T-cell (primary cell): ENCODE measurements around the gene SMPD2. TPM values are rescaled to one million over a fixed set of nuclear protein-coding genes. Genes with fewer than 3 reads are reported as not detected.

Experiments used
- ATAC-seq, 4 experiments: fragments of 200-7000 bp in 3 of 4; fragments of 150-1000 bp in 1 of 4; cut with Tn5 transposase; replicated peaks in 1 of 4; 1 replicate in 3 of 4; 2 replicates in 1 of 4; pipeline ENCODE4 v1.10.0; 2021; ENCODE audit warnings: moderate library complexity in 3 of 4, mild to moderate bottlenecking in 2 of 4, moderate number of reproducible peaks in 1 of 4
- CTCF ChIA-PET, 2 donors: fragments of 300-600 bp; sonication (Branson Sonifier 250); formaldehyde crosslinking; loops; one replicate each; lab custom pipeline; 2022; ENCODE audit warnings: antibody characterized with exemption in 2 of 2; lab: Charles Lee
- POLR2A ChIA-PET, 2 donors: fragments of 300-600 bp; sonication (Branson Sonifier 250); formaldehyde crosslinking; loops; one replicate each; lab custom pipeline; 2022; ENCODE audit warnings: antibody characterized with exemption in 2 of 2; lab: Charles Lee
- DNase-seq, 35 experiments: peaks; one replicate each; pipeline versions ENCODE4 v3.0.0 to v3.0.0-alpha.2; 2013 to 2023
- H3K27ac ChIP-seq: one replicate; pipeline ENCODE4 v1.5.1; 2013; ENCODE audit warnings: low read length
- H3K27me3 ChIP-seq, 2 experiments: replicated peaks in 1 of 2; 1 replicate in 1 of 2; 2 replicates in 1 of 2; pipeline versions ENCODE4 v1.6.1 to v1.7.0; 2013; ENCODE audit warnings: low read length in 1 of 2, mixed read lengths in 1 of 2; ENCODE audit not compliant: control insufficient read depth in 2 of 2, insufficient read depth in 2 of 2; ENCODE audit errors: extremely low read depth in 1 of 2
- H3K36me3 ChIP-seq, 2 donors: 1 replicate in 1 of 2; 2 replicates in 1 of 2; pipeline versions ENCODE4 v1.6.1 to v1.7.0; 2013; ENCODE audit warnings: low read length in 1 of 2; ENCODE audit not compliant: control insufficient read depth in 2 of 2, insufficient read depth in 1 of 2; ENCODE audit errors: extremely low read depth in 1 of 2
- H3K4me1 ChIP-seq, 2 experiments: 1 replicate in 1 of 2; 2 replicates in 1 of 2; pipeline versions ENCODE4 v1.6.1 to v1.7.0; 2013; ENCODE audit warnings: low read length in 2 of 2, mixed read lengths in 1 of 2; ENCODE audit not compliant: insufficient read depth in 2 of 2, control insufficient read depth in 1 of 2; ENCODE audit errors: extremely low read depth in 1 of 2
- H3K4me3 ChIP-seq, 2 donors: 1 replicate in 1 of 2; 2 replicates in 1 of 2; pipeline versions ENCODE4 v1.5.1 to v1.7.0; 2013; ENCODE audit warnings: mild to moderate bottlenecking in 2 of 2, low read length in 1 of 2, moderate library complexity in 1 of 2; ENCODE audit not compliant: control insufficient read depth in 1 of 2; ENCODE audit errors: extremely low read depth in 1 of 2
- H3K9me3 ChIP-seq: 2 replicates; pipeline ENCODE4 v1.7.0; 2013
- H3K27ac Mint-ChIP-seq, 2 donors: one replicate each; pipeline ENCODE4 v1.8.0; 2020 to 2021; ENCODE audit warnings: mild to moderate bottlenecking in 2 of 2, mixed read lengths in 2 of 2
- H3K27me3 Mint-ChIP-seq, 2 donors: one replicate each; pipeline ENCODE4 v1.8.0; 2021 to 2022; ENCODE audit warnings: mixed read lengths in 2 of 2
- H3K36me3 Mint-ChIP-seq: one replicate; pipeline ENCODE4 v1.8.0; 2021; ENCODE audit warnings: mixed read lengths
- H3K4me1 Mint-ChIP-seq, 3 donors: one replicate each; pipeline ENCODE4 v1.8.0; 2020 to 2022; ENCODE audit warnings: mixed read lengths in 3 of 3, mild to moderate bottlenecking in 1 of 3
- H3K4me3 Mint-ChIP-seq, 3 donors: one replicate each; pipeline ENCODE4 v1.8.0; 2020 to 2022; ENCODE audit warnings: mild to moderate bottlenecking in 3 of 3, mixed read lengths in 3 of 3, moderate library complexity in 3 of 3
- H3K9me3 Mint-ChIP-seq, 3 donors: one replicate each; pipeline ENCODE4 v1.8.0; 2020 to 2022; ENCODE audit warnings: mixed read lengths in 3 of 3
- WGBS: methylation state at CpG from one replicate; pipeline ENCODE4 v1.1.5; 2013; ENCODE audit warnings: missing lambda C conversion rate; ENCODE audit not compliant: insufficient coverage; 5-methylcytosine and 5-hydroxymethylcytosine counted together
- total RNA-seq, 35 experiments: library from RNA in 6 of 35; stranded (reverse) in 6 of 35; fragments of 120-200 nt in 1 of 35; gene quantifications; one replicate each; pipeline versions ENCODE4 v1.2.1 to v1.2.4 and lab custom pipeline; 2013 to 2026

Gene SMPD2
- total RNA-seq, 5 donors from 2014 or later (not counting 1 experiment from before 2014, with no cell fraction given): 21.1 to 36.7 (median 23.7) TPM

- no peaks in the 10 kb centered on the region for H3K27me3 Mint-ChIP-seq
- POLR2A ChIA-PET: interaction anchor here (0.6 to 0.7 kb wide), 3 partner anchors 10 to 77 kb away, joined by 3 to 4 read pairs (median 3); no protein-coding TSS in a partner anchor
- H3K27ac ChIP-seq: no peak overlapping the region
- peaks cover 32 to 41% (median 38%) of the 10 kb centered on the region in 3 donors for H3K4me1 Mint-ChIP-seq
- H3K4me3 ChIP-seq: no peak overlapping the region
- H3K27ac Mint-ChIP-seq: peak overlapping the region in 1 of 2 donors; percentile 71
- peaks cover 4 to 37% of the 10 kb centered on the region in 2 experiments for H3K4me1 ChIP-seq
- CTCF ChIA-PET: interaction anchor here (0.6 to 4.1 kb wide), 4 partner anchors 12 to 1182 kb away, joined by 3 to 20 read pairs (median 5); partner anchors contain the start of genes CD164 (in 1 of the 2) and MICAL1 (in 1 of the 2)
- DNase-seq (no peak), ATAC-seq (no peak)
- H3K36me3 ChIP-seq: peaks cover 8 to 40% of the 10 kb centered on the region in 2 donors
- no peak overlapping the region for H3K4me3 Mint-ChIP-seq
- H3K27me3 ChIP-seq: no peaks in the 10 kb centered on the region
- no peaks in the 10 kb centered on the region for H3K9me3 Mint-ChIP-seq
- H3K36me3 Mint-ChIP-seq: peaks cover 16% of the 10 kb centered on the region
- H3K9me3 ChIP-seq: no peaks in the 10 kb centered on the region
- WGBS: 94% methylated on average over 7 of the region's 10 CpGs
Observed at GRCh38 chr6:109443425-109443950, 3.0 kb downstream of the SMPD2 start.

DNA sequence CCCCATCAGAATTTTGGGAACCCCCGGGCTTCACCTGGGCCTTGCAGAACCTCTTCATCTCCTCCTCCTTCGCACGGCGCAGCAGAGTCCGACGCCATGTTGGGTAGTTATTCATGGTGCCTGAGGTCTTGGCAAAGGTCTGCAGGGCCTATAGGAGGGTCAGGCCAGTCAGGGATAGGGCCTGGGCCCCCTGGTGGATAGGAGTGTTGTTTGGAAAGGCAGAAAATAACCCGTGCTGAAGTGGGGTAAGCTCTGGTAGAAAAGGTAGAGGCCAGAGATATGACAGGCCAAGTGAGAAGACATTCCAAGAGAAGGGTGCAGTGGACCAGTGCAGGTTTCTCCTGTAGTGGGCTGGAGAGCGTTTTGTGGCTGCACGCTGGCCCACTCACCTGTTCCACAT is 4.9 kb downstream of the SMPD2 start:
- Mint-ChIP-seq H3K36me3 (peaks cover 16% of the 10 kb centered on the region), H3K4me3 (no peak overlapping the region), H3K4me1 (peaks cover 41 to 49% (median 49%) of the 10 kb centered on the region in 3 donors), H3K27ac (peak overlapping the region; percentile 66 to 69), H3K9me3 (no peaks in the 10 kb centered on the region), H3K27me3 (no peaks in the 10 kb centered on the region)
- Histone ChIP-seq H3K4me1 (peaks cover 5 to 45% of the 10 kb centered on the region in 2 experiments), H3K27ac (no peak overlapping the region), H3K27me3 (no peaks in the 10 kb centered on the region), H3K9me3 (no peaks in the 10 kb centered on the region), H3K4me3 (no peak overlapping the region), H3K36me3 (peaks cover 8 to 42% of the 10 kb centered on the region in 2 donors)
- DNase-seq: no peak
- CTCF ChIA-PET: no interaction called here
- ATAC-seq: no peak
- POLR2A ChIA-PET: interaction anchor here (0.6 to 1.0 kb wide), 2 partner anchors 8 to 423 kb away, joined by 3 to 7 read pairs; no protein-coding TSS in a partner anchor
- WGBS: 84% methylated on average over 3 of the region's 9 CpGs

- peaks cover 47 to 55% (median 54%) of the 10 kb centered on the region in 3 donors for H3K4me1 Mint-ChIP-seq
- peaks cover 8 to 45% of the 10 kb centered on the region in 2 donors for H3K36me3 ChIP-seq
Observed at GRCh38 chr6:109446072-109446471, 5.5 kb downstream of the SMPD2 start.

GRCh38 chr6:109446541-109446940 is 6.0 kb downstream of the SMPD2 start:
- Histone ChIP-seq H3K27me3 (no peaks in the 10 kb centered on the region), H3K4me3 (no peak overlapping the region), H3K4me1 (peaks cover 5 to 49% of the 10 kb centered on the region in 2 experiments), H3K27ac (no peak overlapping the region), H3K36me3 (peaks cover 8 to 48% of the 10 kb centered on the region in 2 donors), H3K9me3 (no peaks in the 10 kb centered on the region)
- Mint-ChIP-seq H3K27ac (peak overlapping the region; percentile 56 to 67), H3K4me3 (no peak overlapping the region), H3K9me3 (no peaks in the 10 kb centered on the region), H3K4me1 (peaks cover 42 to 50% (median 50%) of the 10 kb centered on the region in 3 donors), H3K27me3 (no peaks in the 10 kb centered on the region), H3K36me3 (peaks cover 20% of the 10 kb centered on the region)
- ATAC-seq: no peak
- POLR2A ChIA-PET: interaction anchor here (0.6 to 1.1 kb wide), 2 partner anchors 9 to 860 kb away, joined by 3 read pairs; partner anchors contain the start of gene MICAL1 (in 1 of the 2)
- DNase-seq: no peak
- CTCF ChIA-PET: interaction anchor here in 1 of 2 donors (1.4 kb wide), 1 partner anchor 11 kb away, joined by 3 read pairs; no protein-coding TSS in a partner anchor
- WGBS: 60% methylated on average over 1 of the region's 8 CpGs

More at GRCh38 chr6:109446072-109446471, 5.5 kb downstream of the SMPD2 start:
- no peaks in the 10 kb centered on the region for H3K9me3 ChIP-seq
- no peak overlapping the region for H3K4me3 ChIP-seq
- ChIA-PET POLR2A (interaction anchor here in 1 of 2 donors (0.6 to 1.1 kb wide), 2 partner anchors 9 to 60 kb away, joined by 3 read pairs; partner anchors contain the start of gene MICAL1), CTCF (interaction anchor here in 1 of 2 donors (0.5 kb wide), 1 partner anchor 80 kb away, joined by 3 read pairs; no protein-coding TSS in a partner anchor)
- DNase-seq (no peak), ATAC-seq (no peak)
- H3K4me3 Mint-ChIP-seq: no peak overlapping the region
- H3K27ac Mint-ChIP-seq: peak overlapping the region in 1 of 2 donors; percentile 56
- no peak overlapping the region for H3K27ac ChIP-seq
- no peaks in the 10 kb centered on the region for H3K9me3 Mint-ChIP-seq
- WGBS: 96% methylated on average over 13 of the region's 15 CpGs
- peaks cover 19% of the 10 kb centered on the region for H3K36me3 Mint-ChIP-seq
- H3K27me3 Mint-ChIP-seq: no peaks in the 10 kb centered on the region
- no peaks in the 10 kb centered on the region for H3K27me3 ChIP-seq
- H3K4me1 ChIP-seq: peaks cover 5 to 50% of the 10 kb centered on the region in 2 experiments

GRCh38 chr6:109447087-109447486 is 6.6 kb downstream of the SMPD2 start:
- ChIA-PET POLR2A (interaction anchor here (0.6 to 1.1 kb wide), 2 partner anchors 8 to 861 kb away, joined by 3 read pairs; partner anchors contain the start of gene MICAL1 (in 1 of the 2)), CTCF (interaction anchor here in 1 of 2 donors (1.4 kb wide), 1 partner anchor 11 kb away, joined by 3 read pairs; no protein-coding TSS in a partner anchor)
- Mint-ChIP-seq H3K36me3 (peaks cover 24% of the 10 kb centered on the region), H3K4me3 (no peak overlapping the region), H3K9me3 (no peaks in the 10 kb centered on the region), H3K27me3 (no peaks in the 10 kb centered on the region), H3K4me1 (peaks cover 38 to 50% (median 45%) of the 10 kb centered on the region in 3 donors), H3K27ac (peak overlapping the region in 1 of 2 donors; percentile 56)
- Histone ChIP-seq H3K36me3 (peaks cover 8 to 54% of the 10 kb centered on the region in 2 donors), H3K27me3 (no peaks in the 10 kb centered on the region), H3K27ac (no peak overlapping the region), H3K4me3 (no peak overlapping the region), H3K9me3 (no peaks in the 10 kb centered on the region), H3K4me1 (peaks cover 5 to 45% of the 10 kb centered on the region in 2 experiments)
- 83% methylated on average over 6 of the region's 10 CpGs for WGBS
- no peak for DNase-seq
- ATAC-seq: no peak

GRCh38 chr6:109447878-109448555 is 7.5 kb downstream of the SMPD2 start:
- H3K27ac Mint-ChIP-seq: peak overlapping the region; percentile 80 to 83
- no peaks in the 10 kb centered on the region for H3K27me3 Mint-ChIP-seq
- Histone ChIP-seq H3K27ac (no peak overlapping the region), H3K4me3 (no peak overlapping the region), H3K9me3 (no peaks in the 10 kb centered on the region), H3K36me3 (peaks cover 8 to 52% of the 10 kb centered on the region in 2 donors), H3K4me1 (peaks cover 5 to 45% of the 10 kb centered on the region in 2 experiments), H3K27me3 (no peaks in the 10 kb centered on the region)
- H3K4me3 Mint-ChIP-seq: peak overlapping the region in 1 of 3 donors; percentile 47
- ChIA-PET CTCF (interaction anchor here in 1 of 2 donors (1.4 kb wide), 1 partner anchor 10 kb away, joined by 3 read pairs; no protein-coding TSS in a partner anchor), POLR2A (interaction anchor here in 1 of 2 donors (0.7 kb wide), 2 partner anchors 12 to 85 kb away, joined by 3 to 4 read pairs; no protein-coding TSS in a partner anchor)
- 86% methylated on average over 3 of the region's 8 CpGs for WGBS
- ATAC-seq (no peak), DNase-seq (no peak)
- peaks cover 24% of the 10 kb centered on the region for H3K36me3 Mint-ChIP-seq
- peaks cover 34 to 49% (median 43%) of the 10 kb centered on the region in 3 donors for H3K4me1 Mint-ChIP-seq
- H3K9me3 Mint-ChIP-seq: no peaks in the 10 kb centered on the region
